GM12878 (cell line): ENCODE data around the gene GTPBP4. TPM values are rescaled to one million over a fixed set of nuclear protein-coding genes. Genes with fewer than 3 reads are reported as not detected.

ENCODE experiments used
- BCLAF1 ChIP-seq: fragments of 450-650 bp; IDR thresholded peaks from 2 replicates; pipeline ENCODE4 v1.6.1; 2017; ENCODE audit warnings: antibody characterized with exemption, mild to moderate bottlenecking, moderate library complexity
- PML ChIP-seq: IDR thresholded peaks from 2 replicates; pipeline ENCODE4 v1.6.1; 2012; ENCODE audit warnings: low read length, inconsistent platforms
- POLR2AphosphoS5 ChIP-seq: IDR thresholded peaks from 2 replicates; pipeline ENCODE4 v1.6.1; 2011; ENCODE audit warnings: mild to moderate bottlenecking, low read length, inconsistent platforms
- RELA ChIP-seq: fragments of 450-650 bp; IDR thresholded peaks from 2 replicates; pipeline ENCODE4 v1.8.0; 2014; ENCODE audit warnings: borderline replicate concordance; ENCODE audit not compliant: partially characterized antibody
- YY1 ChIP-seq: IDR thresholded peaks from 2 replicates; pipeline ENCODE4 v1.6.1; 2011; ENCODE audit warnings: low read depth, mild to moderate bottlenecking, low read length
- polyA plus RNA-seq, 11 experiments: library from polyadenylated mRNA; depleted of rRNA in 4 of 11; unstranded in 6 of 11; stranded (reverse) in 5 of 11; fragments of >200 nt; fragmentation: Nextera tagmentation in 4 of 11; fragmentation: Illumina TruSeq in 1 of 11; extraction: Ambion mirVana in 4 of 11; extraction: Trizol in 1 of 11; gene quantifications; 1 replicate in 1 of 11; 2 replicates in 10 of 11; pipeline versions ENCODE4 v1.2.1 to v1.2.3, GENCODE V29; 2011 to 2016; ENCODE audit warnings: inconsistent platforms in 2 of 11, missing spikeins in 2 of 11, low read depth in 1 of 11
- total RNA-seq, 4 experiments: library from RNA; depleted of rRNA in 3 of 4; stranded (reverse); fragments of >200 nt in 3 of 4; fragmentation: Illumina TruSeq in 1 of 4; extraction: Trizol in 1 of 4; gene quantifications; 2 replicates each; pipeline versions ENCODE4 v1.2.1 to v1.2.3, GENCODE V29; 2013 to 2021
- TF ChIP-seq, protein P1 (sequence below): IDR thresholded peaks from 2 replicates; pipeline ENCODE4 v1.6.1; 2011; ENCODE audit warnings: low read depth, low read length, improper control_type of control experiment, borderline replicate concordance
- TF ChIP-seq, protein P2 (sequence below): IDR thresholded peaks from 2 replicates; pipeline ENCODE4 v1.6.1; 2011; ENCODE audit warnings: low read depth, mild to moderate bottlenecking, low read length, moderate library complexity, borderline replicate concordance; ENCODE audit errors: extremely low read depth

GTPBP4 gene
- total and polyA plus RNA-seq, 10 of the 15 experiments (the other 5 are each of a cell fraction or from before 2014, with no cell fraction given), result 58.5 to 118 (median 71.4) TPM

- TF ChIP-seq YY1, result peak; percentile 80
- TF ChIP-seq RELA, result peak; percentile 0
- TF ChIP-seq POLR2AphosphoS5, result peak; percentile 93
- no peak for TF ChIP-seq BCLAF1
- TF ChIP-seq, protein P1, sequence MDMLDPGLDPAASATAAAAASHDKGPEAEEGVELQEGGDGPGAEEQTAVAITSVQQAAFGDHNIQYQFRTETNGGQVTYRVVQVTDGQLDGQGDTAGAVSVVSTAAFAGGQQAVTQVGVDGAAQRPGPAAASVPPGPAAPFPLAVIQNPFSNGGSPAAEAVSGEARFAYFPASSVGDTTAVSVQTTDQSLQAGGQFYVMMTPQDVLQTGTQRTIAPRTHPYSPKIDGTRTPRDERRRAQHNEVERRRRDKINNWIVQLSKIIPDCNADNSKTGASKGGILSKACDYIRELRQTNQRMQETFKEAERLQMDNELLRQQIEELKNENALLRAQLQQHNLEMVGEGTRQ, result no peak
- TF ChIP-seq PML, result peak; percentile 33
- TF ChIP-seq, protein P2, sequence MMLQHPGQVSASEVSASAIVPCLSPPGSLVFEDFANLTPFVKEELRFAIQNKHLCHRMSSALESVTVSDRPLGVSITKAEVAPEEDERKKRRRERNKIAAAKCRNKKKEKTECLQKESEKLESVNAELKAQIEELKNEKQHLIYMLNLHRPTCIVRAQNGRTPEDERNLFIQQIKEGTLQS, result no peak
Observed at GRCh38 chr10:987870-988666, at the start of gene GTPBP4 (continued).
